NB4 (cell line): Measurements from ENCODE around the gene AMBP.

ENCODE experiments used
- CTCF ChIP-seq: IDR thresholded peaks from one replicate; pipeline ENCODE4 v1.5.1; 2012; ENCODE audit warnings: low read depth, low read length
- TF ChIP-seq, protein P1 (sequence below): IDR thresholded peaks from 2 replicates; pipeline ENCODE4 v1.6.1; 2011; ENCODE audit warnings: low read depth, low read length

DNA sequence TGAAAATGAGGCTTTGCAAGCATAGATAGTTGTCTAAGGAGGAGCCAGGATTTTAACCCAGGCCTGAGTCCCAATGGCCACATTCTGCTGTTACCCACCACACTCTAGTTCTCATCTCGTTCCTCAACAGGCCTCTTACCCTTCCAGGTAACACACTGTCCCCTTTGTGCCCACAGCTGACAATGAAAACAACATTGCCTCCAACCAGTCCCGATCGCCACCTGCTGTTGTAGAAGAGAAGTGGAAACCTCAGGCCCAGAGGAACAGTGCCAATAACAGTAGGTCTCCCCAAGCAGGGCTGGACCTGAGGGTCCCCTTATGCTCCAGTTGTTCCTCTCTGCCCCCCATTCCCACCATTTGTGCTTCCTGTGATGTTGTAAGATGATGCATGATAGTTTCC, 30.4 kb downstream of the AMBP start:
- TF ChIP-seq, protein P1, sequence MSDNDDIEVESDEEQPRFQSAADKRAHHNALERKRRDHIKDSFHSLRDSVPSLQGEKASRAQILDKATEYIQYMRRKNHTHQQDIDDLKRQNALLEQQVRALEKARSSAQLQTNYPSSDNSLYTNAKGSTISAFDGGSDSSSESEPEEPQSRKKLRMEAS, result no peak
- no peak for TF ChIP-seq CTCF
